ENCODE data around the gene PLVAP. TPM values are rescaled to one million over a fixed set of nuclear protein-coding genes. Genes with fewer than 3 reads are reported as not detected.

Gene PLVAP
- total RNA-seq, 1 donor from 2014 or later: 1.5 TPM

DNA sequence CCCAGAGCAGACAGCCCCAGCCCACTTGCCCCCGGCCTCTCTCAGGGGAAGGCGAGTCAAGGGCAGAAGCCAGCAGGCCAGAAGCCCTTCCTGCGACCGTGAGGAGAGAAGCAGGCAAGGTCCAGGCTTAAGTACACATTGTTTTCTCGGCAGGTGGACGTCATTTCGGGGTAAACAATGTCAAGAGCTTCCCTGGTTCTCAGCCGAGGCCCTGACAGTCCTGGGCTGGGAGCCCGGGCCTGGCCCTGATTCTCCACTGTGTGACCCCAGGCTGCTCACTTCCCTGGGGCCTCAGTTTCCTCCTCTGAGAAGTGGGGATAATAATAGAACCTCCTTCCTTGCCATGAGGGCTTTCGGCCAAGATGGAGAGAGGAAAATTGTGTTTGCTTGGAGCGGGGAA, 19.4 kb downstream of the PLVAP start:
- Histone ChIP-seq H3K27me3 (ENCODE audit: control insufficient read depth, insufficient read depth, low read length) (peaks cover 3% of the 10 kb centered on the region), H3K4me3 (ENCODE audit: low read depth, low read length) (no peak overlapping the region), H3K36me3 (ENCODE audit: control insufficient read depth, insufficient read depth, low read length) (no peaks in the 10 kb centered on the region)
- TF ChIP-seq, protein P1, sequence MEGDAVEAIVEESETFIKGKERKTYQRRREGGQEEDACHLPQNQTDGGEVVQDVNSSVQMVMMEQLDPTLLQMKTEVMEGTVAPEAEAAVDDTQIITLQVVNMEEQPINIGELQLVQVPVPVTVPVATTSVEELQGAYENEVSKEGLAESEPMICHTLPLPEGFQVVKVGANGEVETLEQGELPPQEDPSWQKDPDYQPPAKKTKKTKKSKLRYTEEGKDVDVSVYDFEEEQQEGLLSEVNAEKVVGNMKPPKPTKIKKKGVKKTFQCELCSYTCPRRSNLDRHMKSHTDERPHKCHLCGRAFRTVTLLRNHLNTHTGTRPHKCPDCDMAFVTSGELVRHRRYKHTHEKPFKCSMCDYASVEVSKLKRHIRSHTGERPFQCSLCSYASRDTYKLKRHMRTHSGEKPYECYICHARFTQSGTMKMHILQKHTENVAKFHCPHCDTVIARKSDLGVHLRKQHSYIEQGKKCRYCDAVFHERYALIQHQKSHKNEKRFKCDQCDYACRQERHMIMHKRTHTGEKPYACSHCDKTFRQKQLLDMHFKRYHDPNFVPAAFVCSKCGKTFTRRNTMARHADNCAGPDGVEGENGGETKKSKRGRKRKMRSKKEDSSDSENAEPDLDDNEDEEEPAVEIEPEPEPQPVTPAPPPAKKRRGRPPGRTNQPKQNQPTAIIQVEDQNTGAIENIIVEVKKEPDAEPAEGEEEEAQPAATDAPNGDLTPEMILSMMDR (IDR thresholded peaks at IDR 0.05; ENCODE audit: insufficient read depth, low read length, poor library complexity, severe bottlenecking): no peak
- no peak for DNase-seq (ENCODE audit: low read depth)

DNA sequence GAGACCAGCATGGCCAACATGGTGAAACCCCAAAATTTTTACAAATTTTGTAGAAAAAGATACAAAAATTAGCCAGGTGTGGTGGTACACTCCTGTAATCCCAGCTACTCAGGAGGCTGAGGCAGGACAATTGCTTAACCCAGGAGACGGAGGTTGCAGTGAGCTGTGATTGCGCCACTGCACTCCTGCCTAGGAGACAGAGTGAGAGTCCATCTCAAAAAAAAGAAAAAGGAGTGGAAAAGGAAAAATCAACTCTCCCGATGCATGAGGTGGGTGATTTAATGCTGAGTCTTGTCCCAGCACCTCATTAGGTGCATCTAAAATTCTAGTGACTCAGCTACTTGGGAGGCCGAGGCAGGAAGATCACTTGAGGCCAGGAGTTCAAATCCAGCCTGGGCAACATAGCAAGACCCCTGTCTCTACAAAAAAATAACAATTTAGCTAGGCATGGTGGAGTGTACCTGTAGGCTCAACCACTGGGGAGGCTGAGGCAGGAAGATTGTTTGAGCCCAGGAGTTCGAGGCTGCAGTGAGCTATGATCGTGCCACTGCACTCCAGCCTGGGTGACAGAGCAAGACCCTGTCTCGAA, 20.0 kb downstream of the PLVAP start:
- H3K27me3 ChIP-seq (ENCODE audit: control insufficient read depth, insufficient read depth, low read length): peaks cover 3% of the 10 kb centered on the region
- TF ChIP-seq, protein P1 (IDR thresholded peaks at IDR 0.05; ENCODE audit: insufficient read depth, low read length, poor library complexity, severe bottlenecking): no peak
- DNase-seq (ENCODE audit: low read depth): no peak
- no peak overlapping the region for H3K4me3 ChIP-seq (ENCODE audit: low read depth, low read length)
- H3K36me3 ChIP-seq (ENCODE audit: control insufficient read depth, insufficient read depth, low read length): no peaks in the 10 kb centered on the region

DNA sequence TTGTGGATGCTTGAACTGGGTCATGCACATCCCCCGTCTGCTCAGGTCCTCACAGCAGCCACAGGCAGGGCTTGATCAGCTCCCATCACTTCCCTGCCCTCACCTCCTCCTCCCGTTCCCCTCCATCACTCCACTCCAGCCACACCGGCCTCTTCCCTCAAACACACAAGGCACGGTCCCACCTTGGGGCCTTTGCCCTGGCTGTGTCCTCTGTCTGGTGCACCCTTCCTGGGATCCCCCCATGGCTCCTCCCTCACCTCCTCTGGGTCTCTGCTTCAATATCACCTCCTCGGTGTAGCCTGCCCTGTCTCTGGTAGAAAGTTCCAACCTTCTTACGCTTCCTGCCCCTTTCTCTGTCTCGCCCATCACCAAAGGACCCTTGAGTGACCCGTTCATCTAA, 23.8 kb downstream of the PLVAP start:
- no peaks in the 10 kb centered on the region for H3K36me3 ChIP-seq (ENCODE audit: control insufficient read depth, insufficient read depth, low read length)

DNA sequence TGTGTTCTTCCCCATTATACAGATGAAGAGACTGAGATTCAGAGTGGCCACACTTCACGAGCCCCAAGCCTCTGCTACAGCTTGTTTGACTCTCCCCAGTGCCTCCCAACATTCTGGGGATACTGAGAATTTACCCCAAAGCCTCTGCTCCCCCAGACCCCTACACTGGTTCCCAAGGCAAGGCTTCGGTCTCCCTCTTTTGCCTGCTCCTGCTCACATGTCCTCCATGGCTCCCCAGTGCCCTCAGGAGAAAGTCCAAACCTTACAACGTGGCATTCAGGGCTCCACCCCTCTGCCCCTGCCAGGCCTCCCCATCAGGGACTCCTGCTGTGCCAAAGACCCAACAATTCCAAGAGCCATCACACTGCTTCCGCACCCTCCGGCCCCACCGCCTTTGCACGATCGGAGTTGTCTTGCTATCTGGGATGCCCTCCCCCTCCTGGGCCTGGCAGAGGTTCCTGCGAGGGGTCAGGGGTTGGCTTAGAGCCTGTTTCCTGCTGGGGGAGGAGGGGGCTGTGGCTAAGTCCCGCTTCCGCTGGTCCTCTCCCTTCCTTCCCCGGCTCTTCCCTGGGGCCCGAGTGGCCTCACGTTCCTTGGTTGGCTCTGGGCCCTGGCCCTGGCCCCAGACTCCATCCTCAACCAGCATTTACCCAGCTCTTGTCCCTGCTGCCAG, 24.4 kb downstream of the PLVAP start:
- DNase-seq (ENCODE audit: low read depth): no peak
- no peaks in the 10 kb centered on the region for H3K36me3 ChIP-seq (ENCODE audit: control insufficient read depth, insufficient read depth, low read length)
- TF ChIP-seq, protein P1 (IDR thresholded peaks at IDR 0.05; ENCODE audit: insufficient read depth, low read length, poor library complexity, severe bottlenecking): no peak
- H3K4me3 ChIP-seq (ENCODE audit: low read depth, low read length): no peak overlapping the region
- H3K27me3 ChIP-seq (ENCODE audit: control insufficient read depth, insufficient read depth, low read length): peaks cover 8% of the 10 kb centered on the region

More for the DNA sequence above, 23.8 kb downstream of the PLVAP start:
- DNase-seq (ENCODE audit: low read depth): no peak
- Histone ChIP-seq H3K27me3 (ENCODE audit: control insufficient read depth, insufficient read depth, low read length) (peaks cover 8% of the 10 kb centered on the region), H3K4me3 (ENCODE audit: low read depth, low read length) (no peak overlapping the region)
- TF ChIP-seq, protein P1 (IDR thresholded peaks at IDR 0.05; ENCODE audit: insufficient read depth, low read length, poor library complexity, severe bottlenecking): no peak

DNA sequence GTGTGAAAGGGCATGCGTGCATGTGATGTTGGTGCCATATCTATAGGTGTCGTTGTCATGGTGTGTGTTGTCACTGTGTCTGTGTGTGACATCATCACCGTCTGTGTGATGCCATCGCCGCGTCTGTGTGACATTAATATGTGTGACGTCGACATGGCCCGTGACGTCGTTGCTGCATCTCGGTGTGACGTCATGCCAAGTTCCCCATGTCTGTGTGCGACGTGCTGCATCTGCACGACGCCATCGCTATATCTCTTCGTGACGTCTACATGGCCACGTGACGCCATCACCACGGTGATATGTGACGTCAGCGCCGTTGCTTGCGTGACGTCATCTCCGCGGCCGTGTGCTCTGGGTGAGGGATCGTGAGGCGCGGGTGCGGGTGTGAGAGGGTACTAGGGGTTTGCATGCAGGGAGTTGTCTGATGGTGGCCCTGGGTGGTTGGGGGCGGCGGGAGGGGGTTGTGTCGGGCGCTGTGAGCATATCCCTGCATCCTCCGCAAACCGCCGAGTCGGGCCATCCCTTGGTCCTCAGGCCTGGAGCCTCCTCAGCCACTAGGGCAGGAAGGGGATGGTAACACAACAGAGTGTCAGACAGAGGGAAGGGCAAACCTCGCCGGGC, 25.2 kb downstream of the PLVAP start:
- no peak overlapping the region for H3K4me3 ChIP-seq (ENCODE audit: low read depth, low read length)
- TF ChIP-seq, protein P1 (IDR thresholded peaks at IDR 0.05; ENCODE audit: insufficient read depth, low read length, poor library complexity, severe bottlenecking): no peak

More for the DNA sequence above, 25.2 kb downstream of the PLVAP start:
- no peak for DNase-seq (ENCODE audit: low read depth)
- Histone ChIP-seq H3K27me3 (ENCODE audit: control insufficient read depth, insufficient read depth, low read length) (peaks cover 8% of the 10 kb centered on the region), H3K36me3 (ENCODE audit: control insufficient read depth, insufficient read depth, low read length) (no peaks in the 10 kb centered on the region)

Data from kidney epithelial cell (primary cell).